ENCODE data around the gene C16orf95.
"Not testable (repeated sequence)": the region's sequence is repeated elsewhere in the genome, so short reads cannot be mapped to it uniquely, and the experiment has no call there.

C16orf95 gene

DNA sequence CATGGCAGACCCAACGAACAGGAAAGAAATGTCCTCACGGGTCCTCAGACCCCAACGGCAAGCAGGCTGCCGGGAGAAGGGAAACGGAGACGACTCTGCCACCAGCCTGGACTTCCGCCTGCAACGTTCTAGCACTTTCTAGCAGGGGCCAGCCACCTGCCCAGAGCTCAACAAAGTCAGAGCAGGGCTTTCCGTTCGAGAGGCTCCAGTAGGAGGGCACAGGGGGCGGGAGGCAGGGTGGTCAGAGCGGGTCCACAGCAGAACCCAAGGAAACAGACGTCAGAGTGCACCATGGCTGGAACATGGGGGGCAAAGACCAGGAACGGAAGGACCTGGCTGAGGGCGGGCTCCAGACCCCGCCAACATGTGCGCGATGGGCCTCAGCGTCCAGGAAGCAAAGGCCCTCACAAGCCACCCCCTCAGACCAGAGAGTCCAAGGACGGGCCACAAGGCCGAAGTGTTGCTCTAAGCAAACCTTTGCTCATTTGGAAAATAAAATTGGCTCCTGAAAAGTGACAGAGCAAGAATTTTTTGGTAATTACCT lies 29.4 kb upstream of the C16orf95 start:
- DNase-seq = no peak

DNA sequence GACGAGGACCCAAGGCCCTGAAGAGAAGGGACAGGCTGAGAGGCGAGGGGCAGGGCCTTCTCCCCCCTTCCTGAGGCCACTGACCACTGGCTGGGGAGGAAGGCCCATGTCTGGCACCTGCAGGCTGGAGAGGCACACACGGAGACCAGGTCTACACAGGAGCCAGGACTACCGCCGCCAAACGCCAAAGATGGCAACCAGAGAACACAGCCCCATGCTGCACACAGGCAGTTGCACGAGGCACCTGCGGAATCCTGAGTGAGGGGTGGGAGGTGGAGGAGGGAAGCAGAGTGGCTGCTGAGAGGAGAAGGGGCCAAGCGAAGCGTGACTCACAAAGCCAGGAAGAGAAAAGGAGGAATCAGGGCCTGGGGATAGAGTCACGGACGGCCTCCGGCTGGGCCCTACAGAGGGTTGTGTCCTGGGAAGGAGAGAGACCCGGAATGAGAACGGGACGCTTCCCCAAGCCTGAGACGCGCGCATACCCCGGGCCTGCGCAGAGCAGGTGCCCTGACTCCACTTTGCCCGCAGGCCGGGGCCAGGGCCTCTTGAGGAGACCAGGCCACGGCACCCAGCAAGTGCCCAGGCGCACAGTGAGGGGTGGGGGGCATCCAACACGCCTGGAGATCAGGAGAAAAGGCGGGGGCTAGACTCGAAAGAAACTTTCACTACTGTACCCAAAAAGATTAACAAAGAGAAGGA lies 28.7 kb upstream of the C16orf95 start:
- DNase-seq = no peak

DNA sequence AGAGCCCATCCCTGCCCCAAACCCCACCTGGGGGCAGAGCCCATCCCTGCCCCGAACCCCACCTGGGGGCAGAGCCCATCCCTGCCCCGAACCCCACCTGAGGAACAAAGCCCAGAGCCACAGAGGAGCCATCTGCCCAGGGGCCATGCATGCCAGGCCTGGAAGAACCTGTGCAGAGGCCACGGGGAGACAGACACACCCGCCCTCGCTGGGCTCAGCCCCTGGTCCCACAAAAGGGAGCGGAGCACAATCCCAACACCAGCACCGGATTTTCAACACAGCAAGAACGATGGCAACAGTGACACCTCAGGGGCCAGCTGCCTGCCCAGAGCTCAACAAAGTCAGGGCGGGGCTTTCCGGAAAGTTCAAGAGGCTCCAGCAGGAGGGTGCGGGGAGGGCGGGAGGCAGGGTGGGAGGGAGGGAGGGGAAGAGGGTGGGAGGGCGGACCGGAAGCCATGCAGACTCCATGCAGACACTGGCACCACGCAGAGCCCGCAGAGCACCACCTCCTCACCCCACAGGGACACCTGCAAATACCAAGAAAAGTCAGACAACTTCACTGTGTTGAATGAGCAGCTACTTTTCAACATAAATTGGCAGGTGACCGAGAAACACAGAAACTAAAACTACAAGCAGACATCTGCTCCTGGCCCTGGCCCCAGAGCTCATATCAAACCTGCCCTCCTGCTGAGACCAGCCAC lies 27.9 kb upstream of the C16orf95 start:
- DNase-seq = no peak

DNA sequence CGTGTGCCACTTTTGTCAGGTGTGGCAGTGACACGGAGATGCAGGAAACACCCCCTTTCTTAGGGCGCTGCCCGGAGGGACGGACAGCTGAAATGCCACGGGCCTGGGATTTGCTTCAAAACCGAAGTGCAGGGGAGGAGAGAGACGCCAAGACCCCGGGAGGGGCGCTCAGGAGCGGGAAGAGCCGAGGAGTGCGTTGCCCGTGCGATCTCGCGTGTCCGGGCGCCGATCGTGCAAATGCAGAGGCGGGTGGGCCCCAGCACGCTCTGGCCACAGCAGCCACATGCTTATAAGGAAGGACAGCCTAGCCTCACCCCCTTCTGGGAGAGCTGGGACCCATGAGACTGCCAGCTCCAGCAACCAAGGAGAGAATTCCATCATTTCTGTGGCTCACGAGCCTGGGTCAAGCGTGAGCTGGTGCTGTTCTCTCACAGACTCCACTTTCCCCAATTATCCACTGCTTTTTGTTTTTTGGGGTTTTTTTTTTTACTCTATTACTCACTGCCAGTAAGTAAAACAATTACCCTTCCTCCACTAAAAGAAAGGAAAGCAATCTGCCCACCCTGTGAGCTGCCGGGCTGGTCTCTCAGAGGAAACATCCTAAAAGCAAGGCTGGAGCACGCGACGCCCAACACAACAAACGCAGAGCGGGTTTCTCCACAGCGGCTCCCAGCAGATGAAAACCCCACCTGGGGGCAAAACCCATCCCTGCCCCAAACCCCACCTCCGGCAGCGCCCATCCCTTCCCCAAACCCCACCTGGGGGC lies 27.2 kb upstream of the C16orf95 start:
- no peak for DNase-seq

DNA sequence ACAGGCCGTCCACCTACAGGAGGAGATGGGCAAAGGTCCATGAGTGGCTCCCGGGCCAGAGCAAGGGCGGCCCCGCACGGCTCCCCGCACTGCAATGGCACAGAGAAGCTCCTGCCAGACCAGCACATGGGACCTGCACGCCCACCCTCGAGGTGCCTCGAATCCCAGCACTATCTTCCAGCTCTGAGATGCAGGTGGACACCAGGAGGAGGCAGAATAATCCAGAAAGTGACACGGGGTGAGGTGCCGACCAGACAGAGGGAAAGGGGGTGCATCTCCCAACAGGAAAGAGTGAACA lies 26.5 kb upstream of the C16orf95 start:
- DNase-seq = no peak

DNA sequence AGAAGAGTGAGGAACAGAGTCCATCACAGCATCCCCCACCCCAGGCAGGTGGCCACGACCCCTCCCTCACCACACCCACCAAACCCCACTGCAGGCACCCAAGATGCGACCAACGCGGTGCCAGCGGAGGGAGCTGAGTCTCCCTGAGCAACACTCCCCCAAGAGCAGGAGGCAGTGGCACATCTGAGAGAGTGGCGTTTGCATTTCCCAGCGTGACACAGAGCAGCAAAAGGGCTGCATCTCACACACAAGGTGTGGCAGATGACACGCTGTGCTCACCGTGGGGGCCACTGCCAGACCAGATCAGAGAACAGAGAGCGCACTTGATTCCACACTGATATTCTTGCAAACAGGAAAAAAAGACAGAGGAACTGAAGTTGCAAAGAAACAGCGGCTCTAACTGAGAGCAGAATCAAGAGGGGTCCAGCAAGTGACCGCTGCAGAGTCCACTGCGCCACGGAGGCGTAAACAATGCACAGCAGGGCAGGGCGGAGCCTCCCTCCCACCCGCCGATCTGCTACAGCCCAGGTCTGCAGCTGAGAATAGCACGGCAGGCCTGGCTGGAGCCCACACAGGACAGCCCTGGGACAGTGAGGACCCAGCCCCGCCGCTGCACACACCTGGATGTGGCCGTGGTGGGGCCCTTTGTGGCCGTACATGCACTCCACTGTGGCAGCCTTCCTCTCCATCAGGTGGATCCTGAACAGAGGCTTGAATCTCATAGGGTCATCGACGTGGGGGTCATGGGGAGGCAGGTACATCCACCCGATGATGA lies 26.0 kb upstream of the C16orf95 start:
- no peak for DNase-seq

DNA sequence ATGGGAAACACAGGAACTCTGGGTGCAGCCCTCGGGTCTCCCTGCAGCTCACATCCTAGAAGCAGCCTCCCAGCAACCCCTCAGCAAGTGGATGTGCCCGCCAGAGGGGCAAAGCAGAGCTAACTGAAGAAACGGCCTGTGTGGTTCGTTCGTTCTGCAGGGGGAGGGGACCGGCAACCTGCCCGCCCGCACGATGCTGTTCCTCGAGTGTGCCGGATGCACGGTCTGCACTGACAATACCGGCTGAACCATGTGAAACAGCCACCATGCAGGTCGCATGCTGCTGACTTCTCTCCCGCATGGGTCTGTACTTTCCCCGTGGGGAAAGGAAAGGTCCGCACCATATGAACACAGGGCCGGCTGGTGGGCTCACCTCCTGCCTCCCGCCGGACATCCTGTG lies 25.3 kb upstream of the C16orf95 start:
- DNase-seq = no peak

DNA sequence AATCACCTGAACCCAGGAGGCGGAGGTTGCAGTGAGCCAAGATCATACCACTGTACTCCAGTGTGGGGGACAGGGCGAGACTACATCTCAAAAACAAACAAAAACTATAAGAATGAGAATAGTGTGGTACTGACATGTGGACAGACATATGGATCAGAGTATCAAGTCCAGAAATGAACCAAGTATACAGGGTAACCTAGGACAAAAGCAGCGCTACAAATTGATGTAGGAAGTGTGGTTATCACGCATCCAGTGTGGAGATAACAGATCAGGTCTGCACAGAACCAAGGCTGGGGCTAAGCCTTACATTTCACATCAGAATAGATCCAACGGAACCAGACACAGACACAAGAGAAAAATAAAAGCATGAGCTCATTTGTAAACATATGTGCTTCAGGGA lies 23.0 kb upstream of the C16orf95 start:
- no peak for DNase-seq

DNA sequence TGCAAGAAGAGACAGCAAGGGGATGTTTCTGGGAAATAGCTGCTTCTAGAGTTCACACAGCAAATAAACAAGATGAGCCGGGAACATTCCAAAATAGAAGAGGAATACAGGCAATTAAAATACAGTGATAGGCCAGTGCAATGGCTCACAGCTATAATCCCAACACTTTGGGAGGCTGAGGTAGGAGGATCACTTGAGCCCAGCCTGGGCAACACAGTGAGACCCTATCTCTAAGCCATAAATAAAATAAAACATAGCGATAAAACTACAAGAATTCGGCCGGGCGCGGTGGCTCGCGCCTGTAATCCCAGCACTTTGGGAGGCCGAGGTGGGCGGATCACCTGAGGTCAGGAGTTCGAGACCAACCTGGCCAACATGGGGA lies 22.5 kb upstream of the C16orf95 start:
- DNase-seq = not testable (repeated sequence)

DNA sequence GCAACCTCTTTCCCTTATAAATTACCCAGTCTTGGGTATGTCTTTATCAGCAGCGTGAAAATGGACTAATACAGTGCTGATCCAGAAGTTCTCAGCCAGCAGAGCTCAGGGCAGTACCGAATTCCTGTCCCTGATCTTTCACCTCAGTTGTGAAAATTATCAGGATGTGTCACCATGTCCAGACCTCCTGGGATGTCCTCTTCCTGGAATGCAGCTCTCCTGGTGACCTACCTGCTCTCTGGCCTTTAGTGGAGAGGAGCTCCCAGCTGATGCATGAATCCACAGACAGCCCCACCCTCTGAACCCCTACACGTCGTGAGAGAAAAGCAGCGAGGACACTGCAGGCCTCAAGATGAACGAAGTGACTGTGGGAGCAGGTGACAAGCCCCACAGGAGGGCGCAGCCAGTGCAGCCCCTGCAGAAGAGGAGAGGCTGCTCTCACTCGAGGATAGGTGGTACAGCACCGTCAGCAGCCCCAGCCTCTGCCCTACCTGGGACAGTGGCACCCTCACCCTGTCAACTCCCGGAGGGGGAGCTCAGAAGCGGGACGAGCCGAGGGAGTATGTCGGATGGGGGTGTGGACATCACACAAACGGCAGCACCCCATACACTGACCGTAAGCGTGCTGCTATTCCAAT lies 22.0 kb upstream of the C16orf95 start:
- DNase-seq = no peak

DNA sequence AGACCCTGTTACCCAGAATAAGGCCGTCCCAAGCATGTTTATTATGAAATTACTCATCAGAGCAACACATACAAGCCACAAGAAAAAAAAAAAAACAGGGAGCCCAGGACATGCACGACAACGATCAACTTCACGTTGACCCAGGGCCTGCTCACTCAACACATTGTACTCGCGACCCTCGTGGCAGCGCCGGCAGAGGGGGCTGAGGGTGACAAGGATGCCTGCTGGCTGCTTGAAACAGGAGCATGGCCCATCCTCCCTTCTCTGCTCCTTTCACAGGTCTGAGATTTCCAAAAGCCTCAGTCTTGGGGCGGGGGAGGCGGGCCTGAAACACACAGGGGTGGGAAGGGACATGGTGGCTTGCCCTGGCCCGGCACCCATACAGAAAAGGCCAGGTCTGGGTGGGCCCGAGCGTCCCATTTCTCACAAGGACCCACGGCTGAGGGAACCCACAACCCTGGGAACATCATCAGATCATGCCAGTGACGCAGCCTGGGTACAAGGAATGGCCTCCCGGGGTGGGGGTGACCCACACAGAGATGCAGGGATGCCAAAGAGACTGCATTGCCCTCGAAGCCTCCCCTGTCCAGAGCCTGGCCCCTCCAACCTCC lies 21.1 kb upstream of the C16orf95 start:
- DNase-seq = no peak

DNA sequence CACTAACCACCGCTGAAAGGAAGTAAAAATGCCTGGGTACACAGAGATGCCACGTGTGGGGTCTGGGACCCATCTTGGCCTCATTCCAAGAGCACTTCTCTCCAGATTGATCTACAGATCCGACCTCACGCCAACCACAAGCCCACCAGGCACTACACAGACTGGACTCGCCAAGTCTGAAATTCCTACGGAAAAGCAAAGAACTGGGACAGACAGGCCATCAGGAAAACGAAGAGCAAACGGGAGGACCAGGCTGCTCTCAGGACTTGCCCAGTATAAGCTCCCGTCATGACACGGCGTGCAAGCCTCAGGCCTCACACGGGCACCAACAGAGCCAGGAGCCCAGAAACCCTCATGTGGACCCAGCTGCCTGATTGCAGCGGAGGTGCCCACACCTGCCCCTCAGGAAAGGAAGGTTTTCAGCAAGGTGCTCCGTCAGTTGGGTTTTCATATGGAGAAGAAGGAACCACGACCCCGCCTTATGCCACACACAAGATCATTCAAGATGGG lies 20.1 kb upstream of the C16orf95 start:
- no peak for DNase-seq

DNA sequence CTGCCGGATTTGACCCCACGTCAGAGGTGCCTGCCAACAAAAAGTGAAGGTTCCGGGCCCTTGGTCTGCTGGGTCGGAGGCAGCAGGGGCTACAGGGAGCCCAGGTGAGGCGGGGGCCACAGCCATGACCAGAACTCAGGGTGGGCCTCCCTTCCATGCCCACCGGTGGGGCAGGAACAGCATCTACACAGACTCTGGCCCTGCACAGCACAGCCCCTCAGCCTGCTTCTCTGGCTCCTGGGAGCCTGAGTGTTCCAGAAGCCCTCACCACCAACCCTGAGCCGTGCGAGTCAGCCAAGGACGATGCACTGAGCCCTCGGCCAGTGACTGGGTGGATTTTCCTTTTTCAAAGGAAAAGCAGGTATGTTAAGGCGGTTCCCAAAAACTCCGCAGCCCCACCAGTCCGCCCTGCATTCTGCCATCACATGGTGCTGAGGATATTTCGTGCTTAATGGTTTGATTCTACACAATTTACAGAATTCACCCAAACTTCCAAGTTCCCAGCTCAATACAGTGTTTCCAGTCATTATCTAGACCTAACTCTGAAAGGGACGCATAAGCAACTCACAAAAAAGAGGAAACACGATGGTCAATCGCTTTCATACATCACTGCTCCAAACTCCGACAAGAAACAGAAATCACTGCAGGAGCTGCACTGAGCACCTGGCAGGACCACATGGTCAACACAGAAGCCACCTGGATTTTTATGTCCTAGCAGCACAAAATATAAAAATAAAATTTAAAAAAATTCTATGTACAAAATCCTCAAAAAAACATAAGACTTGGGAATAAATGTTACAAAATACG lies 19.4 kb upstream of the C16orf95 start:
- DNase-seq = no peak

DNA sequence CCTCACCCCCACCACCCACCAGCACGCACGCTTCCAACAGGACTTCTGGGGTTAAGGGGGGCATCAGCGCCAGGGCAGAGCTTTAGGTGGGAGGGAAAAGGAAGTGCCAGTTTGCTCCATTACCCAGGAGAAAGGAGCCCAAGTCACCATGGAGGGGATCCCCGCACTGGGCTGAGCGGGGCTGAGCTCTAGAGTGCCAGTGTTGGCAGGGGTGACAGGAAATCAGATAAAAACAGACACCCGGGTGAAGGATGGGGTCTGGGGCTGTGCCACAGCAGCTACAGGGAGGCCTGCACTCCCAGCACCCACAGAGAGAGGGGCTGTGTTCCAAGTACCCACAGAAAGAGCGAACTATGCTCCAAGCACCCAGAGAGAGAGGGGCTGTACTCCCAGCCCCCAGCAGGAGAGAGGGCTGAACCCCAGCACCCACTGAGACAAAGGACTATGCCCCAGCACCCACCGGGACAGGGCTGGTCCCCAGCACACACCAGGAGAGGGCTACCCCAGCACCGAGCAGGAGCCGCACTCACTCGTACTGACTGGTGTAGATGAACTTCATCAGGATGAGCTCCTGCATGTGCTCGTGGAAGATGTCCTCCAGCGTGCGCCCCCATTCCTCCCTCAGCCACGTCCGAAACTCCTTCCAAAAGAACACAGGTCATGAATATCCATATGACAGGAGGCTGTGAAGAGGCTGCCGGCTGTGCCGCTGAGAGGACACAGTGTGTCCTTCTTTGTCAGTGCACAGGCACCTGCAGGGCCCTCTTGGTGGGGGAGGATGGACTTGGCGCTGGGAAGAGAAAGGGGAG lies 18.6 kb upstream of the C16orf95 start:
- DNase-seq = no peak

DNA sequence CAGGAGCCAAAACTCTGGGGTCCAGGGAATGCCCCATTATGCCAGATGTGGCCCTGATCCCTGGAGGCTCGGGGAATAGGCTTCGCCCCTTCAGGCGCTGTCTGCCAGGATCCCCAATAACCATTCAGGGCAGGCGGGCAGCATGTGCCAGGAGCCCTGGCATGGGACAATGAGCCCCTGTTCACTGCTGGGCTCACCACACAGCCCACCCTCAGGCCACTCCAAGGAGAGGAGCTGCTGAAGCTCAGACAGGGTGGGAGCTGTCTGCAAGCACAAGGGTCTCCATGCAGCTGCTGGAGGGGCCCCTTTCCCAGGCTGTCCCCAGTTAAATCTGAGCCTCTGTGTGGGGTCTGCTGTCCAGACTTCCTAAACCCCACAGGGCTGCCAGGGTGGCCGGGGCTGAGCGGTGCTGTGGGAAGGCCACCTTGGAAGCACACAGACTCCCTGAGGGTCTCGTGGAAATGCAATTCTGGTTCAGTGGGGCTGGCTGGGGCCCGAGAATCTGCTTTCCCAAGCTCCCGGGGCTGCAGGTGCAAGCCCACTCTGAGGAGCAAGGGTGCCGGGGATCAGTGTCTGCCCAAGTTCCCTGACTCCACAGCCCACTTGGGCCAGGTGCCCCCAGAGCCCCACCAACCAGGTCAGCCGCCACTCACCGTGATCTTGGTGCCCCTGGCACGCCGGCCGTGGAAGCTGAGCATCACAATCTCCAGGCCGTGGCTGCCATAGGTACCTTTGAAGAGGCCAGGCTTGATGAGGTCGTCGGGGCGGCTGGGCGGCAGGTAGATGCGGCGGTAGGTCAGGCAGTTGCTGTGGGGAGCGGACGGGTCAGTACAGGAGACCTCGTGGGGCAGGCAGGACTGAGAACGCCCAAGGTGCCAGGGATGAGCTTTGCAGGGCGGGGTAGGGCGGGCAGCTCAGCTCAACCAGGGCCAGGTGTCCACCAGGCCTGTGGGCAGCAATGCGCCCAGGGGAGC lies 17.7 kb upstream of the C16orf95 start:
- DNase-seq = no peak

DNA sequence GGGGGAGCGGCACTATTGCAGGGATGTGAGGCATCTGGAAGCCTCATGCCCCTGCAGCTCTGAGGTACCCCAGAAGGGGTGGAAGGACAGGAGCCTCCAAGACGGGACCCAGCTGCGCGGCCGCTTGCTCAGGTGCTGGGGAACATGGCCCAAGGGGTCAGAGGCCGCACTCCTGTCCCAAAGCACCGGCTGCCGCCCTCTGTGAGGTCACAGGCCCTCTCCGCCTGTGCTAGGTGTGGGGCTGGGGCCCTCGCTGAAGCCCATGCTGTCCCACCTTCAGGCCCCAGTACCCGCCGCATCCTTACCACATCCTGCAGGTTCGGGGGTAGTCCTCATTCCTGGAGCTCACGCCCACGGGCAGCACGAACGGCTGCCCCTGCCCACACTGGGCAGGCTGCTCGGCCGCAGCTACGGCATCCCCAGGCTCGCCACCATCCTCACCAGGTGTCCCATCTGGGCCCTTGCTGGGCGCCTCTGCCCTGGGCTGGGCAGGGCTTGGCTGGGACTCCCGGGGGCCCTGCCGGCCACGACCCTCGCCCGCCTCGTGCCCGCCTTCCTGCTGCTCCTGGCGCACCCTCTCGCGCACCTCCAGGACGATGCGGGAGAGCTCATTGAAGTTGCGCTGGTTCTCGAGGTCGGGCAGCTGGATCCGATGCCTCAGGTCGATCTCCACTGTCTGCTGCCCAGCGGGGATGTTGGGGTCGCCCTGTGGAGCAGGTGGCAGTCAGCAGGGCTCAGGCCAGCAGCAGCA lies 16.6 kb upstream of the C16orf95 start:
- DNase-seq = no peak

DNA sequence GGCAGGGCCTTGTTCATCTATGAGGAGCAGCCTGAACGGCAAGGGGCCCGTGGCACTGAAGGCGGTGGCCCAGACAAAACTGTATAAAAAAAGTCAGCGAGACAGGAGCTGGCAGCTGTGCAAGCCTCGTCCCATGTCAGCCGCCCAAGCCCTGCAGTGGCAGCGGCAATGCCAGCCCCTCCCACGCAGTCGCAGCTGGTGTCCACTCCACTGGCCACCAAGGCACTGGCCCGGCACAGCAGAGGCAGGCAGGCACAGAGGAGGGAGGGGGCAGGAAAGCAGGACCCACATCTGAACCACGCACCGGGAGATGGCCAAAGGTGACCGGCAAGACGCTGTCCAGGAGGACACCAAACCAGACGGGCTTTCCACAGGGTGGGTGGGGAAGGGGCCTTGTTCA lies 15.9 kb upstream of the C16orf95 start:
- DNase-seq = no peak

DNA sequence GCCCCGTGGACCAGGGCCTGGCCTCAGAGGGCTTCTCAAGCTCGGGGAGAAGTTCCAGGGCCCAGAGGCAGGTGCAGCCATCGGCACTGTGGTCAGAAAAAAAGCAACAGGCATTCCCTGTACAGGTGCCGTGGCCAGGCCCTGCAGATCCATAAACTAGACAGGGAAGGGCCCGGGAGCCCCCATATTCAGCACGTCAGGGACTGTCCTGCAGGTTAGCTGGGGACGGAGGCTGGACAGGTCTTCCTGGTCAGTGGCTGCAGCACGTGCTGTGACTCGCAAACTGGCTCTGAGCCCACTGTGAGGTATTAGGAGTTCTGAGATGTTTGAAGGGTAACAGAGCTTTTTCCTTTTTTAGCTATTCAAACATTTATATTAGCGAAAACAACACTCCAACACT lies 15.0 kb upstream of the C16orf95 start:
- no peak for DNase-seq
